ENCODE data around the gene ASH1L. TPM values are rescaled to one million over a fixed set of nuclear protein-coding genes. Genes with fewer than 3 reads are reported as not detected.

The ASH1L gene
- total RNA-seq, 4 donors from 2014 or later, result 55.6 to 81.3 (median 75.0) TPM

DNA sequence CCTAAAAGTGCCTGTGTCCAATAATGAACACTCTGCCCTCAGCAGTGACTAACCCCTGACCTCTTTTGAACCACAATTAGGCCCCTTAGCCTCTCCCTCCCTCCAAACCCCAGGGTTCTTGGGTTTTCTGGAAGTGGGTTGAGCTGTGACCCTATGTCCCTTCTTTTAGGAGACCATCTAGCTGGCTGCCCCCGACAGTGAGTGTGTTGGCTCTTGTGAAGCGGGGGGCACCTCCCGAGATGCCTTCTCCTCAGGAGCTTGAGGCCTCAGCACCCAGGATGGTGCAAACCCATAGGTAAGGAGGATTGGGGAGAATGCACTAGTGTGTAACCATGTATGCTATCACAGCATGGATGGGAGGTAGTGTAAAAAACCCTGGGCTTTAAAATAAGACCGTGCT is 234.6 kb downstream of the ASH1L start:
- H3K4me3 ChIP-seq, result no peak overlapping the region
- no peak for ATAC-seq
- peaks cover 0 to 30% (median 4%) of the 10 kb centered on the region in 3 donors for H3K4me1 ChIP-seq
- WGBS, 2 donors (ENCODE audit: low coverage in 1 of 2), result 55 to 88% methylated on average over 1 of the region's 4 CpGs
- H3K27ac ChIP-seq, result no peak overlapping the region
- peaks cover 0 to 59% of the 10 kb centered on the region in 2 donors for H3K36me3 ChIP-seq
- no peak for TF ChIP-seq POLR2A (IDR thresholded peaks at IDR 0.05)
- TF ChIP-seq POLR2AphosphoS5 (IDR thresholded peaks at IDR 0.05), result no peak
- TF ChIP-seq EP300 (IDR thresholded peaks at IDR 0.05), result no peak
- TF ChIP-seq, protein P1, sequence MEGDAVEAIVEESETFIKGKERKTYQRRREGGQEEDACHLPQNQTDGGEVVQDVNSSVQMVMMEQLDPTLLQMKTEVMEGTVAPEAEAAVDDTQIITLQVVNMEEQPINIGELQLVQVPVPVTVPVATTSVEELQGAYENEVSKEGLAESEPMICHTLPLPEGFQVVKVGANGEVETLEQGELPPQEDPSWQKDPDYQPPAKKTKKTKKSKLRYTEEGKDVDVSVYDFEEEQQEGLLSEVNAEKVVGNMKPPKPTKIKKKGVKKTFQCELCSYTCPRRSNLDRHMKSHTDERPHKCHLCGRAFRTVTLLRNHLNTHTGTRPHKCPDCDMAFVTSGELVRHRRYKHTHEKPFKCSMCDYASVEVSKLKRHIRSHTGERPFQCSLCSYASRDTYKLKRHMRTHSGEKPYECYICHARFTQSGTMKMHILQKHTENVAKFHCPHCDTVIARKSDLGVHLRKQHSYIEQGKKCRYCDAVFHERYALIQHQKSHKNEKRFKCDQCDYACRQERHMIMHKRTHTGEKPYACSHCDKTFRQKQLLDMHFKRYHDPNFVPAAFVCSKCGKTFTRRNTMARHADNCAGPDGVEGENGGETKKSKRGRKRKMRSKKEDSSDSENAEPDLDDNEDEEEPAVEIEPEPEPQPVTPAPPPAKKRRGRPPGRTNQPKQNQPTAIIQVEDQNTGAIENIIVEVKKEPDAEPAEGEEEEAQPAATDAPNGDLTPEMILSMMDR (IDR thresholded peaks at IDR 0.05), result no peak
- H3K9me3 ChIP-seq, result no peaks in the 10 kb centered on the region
- no peaks in the 10 kb centered on the region for H3K27me3 ChIP-seq

DNA sequence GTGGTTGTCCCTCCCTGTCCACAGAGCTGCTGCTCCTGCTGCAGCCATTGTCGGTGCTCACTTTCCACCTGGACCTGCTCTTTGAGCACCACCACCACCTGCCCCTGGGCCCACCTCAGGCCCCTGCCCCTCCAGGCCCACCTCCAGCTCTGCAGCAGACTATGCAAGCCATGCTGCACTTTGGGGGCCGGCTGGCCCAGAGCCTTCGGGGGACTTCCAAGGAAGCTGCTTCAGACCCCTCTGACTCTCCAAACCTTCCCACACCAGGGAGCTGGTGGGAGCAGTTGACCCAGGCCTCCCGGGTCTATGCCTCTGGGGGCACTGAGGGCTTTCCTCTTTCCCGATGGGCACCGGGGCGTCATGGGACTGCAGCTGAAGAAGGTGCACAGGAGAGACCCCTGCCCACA is 236.0 kb downstream of the ASH1L start:
- Histone ChIP-seq H3K4me1 (peaks cover 0 to 43% (median 10%) of the 10 kb centered on the region in 3 donors), H3K9me3 (no peaks in the 10 kb centered on the region), H3K4me3 (no peak overlapping the region), H3K27ac (peak overlapping the region in 1 of 4 donors; percentile 4), H3K27me3 (no peaks in the 10 kb centered on the region), H3K36me3 (peaks cover 0 to 57% of the 10 kb centered on the region in 2 donors)
- TF ChIP-seq POLR2A (IDR thresholded peaks at IDR 0.05), result no peak
- TF ChIP-seq EP300 (IDR thresholded peaks at IDR 0.05), result no peak
- TF ChIP-seq, protein P1 (IDR thresholded peaks at IDR 0.05), result no peak
- TF ChIP-seq POLR2AphosphoS5 (IDR thresholded peaks at IDR 0.05), result no peak
- ATAC-seq, result no peak
- WGBS, 2 donors (ENCODE audit: low coverage in 1 of 2), result 70% methylated on average over 4 of the region's 7 CpGs; no CpG with 5 or more reads in 1 of the 2 donors

DNA sequence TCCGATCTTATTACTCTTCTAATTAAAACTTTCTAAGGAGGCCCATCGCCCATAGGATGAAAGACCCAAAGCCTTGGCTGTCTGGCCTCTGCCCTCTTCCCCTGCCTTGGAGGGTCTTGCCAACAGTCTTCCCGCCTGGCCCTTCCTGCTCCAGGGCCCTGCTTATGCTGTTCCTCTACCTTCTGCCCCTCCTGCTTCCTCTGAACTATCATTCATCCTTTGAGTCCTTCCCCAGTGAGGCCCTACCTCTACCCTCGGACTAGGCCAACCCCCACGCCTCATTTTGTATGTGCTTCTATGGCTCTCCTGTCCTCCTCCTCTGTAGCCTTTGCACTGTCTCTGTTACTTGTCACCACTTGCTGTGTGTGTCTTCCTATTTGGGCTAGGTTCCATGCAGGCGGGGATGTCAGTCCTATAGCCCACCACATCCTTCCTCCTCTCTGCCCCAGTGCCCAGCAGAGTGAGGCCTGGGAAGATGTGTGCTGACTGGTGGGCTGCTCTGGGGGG is 236.5 kb downstream of the ASH1L start:
- Histone ChIP-seq H3K27me3 (no peaks in the 10 kb centered on the region), H3K27ac (peak overlapping the region in 2 of 4 donors; percentile 98 to 99), H3K4me1 (peaks cover 0 to 49% (median 15%) of the 10 kb centered on the region in 3 donors), H3K4me3 (no peak overlapping the region), H3K9me3 (no peaks in the 10 kb centered on the region), H3K36me3 (peaks cover 0 to 51% of the 10 kb centered on the region in 2 donors)
- ATAC-seq, result no peak
- WGBS, 2 donors (ENCODE audit: low coverage in 1 of 2), result 75 to 83% methylated on average over 5 of the region's 6 CpGs
- TF ChIP-seq EP300 (IDR thresholded peaks at IDR 0.05), result no peak
- no peak for TF ChIP-seq POLR2AphosphoS5 (IDR thresholded peaks at IDR 0.05)
- TF ChIP-seq POLR2A (IDR thresholded peaks at IDR 0.05), result no peak
- TF ChIP-seq, protein P1 (IDR thresholded peaks at IDR 0.05), result no peak

DNA sequence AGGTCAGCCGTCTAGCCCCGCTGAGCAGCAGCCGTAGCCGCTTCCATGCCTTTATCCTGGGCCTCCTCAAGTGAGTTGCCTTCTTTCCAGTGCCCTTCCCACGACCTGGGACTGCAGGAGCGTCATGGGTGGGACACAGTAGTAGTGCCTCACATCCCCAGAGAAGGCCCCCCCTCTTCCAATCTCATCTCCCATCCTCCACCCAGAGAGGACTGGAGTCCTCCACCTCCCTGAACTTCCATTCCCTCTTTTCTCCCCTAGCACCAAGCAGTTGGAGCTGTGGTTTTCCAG is 237.1 kb downstream of the ASH1L start:
- Histone ChIP-seq H3K36me3 (peaks cover 0 to 46% of the 10 kb centered on the region in 2 donors), H3K27me3 (no peaks in the 10 kb centered on the region), H3K9me3 (no peaks in the 10 kb centered on the region), H3K27ac (peak overlapping the region in 3 of 4 donors; percentile 98 to 99 (median 99)), H3K4me3 (peak overlapping the region in 1 of 2 donors; percentile 92), H3K4me1 (peaks cover 0 to 54% (median 15%) of the 10 kb centered on the region in 3 donors)
- WGBS, 2 donors (ENCODE audit: low coverage in 1 of 2), result no CpG with 5 or more reads among the region's 6 CpGs
- no peak for ATAC-seq
- TF ChIP-seq POLR2A (IDR thresholded peaks at IDR 0.05) (no peak), POLR2AphosphoS5 (IDR thresholded peaks at IDR 0.05) (no peak), EP300 (IDR thresholded peaks at IDR 0.05) (no peak)
- TF ChIP-seq, protein P1 (IDR thresholded peaks at IDR 0.05), result no peak
